ENCODE data around the gene IFI44. TPM values are rescaled to one million over a fixed set of nuclear protein-coding genes. Genes with fewer than 3 reads are reported as not detected.

Gene IFI44, protein sequence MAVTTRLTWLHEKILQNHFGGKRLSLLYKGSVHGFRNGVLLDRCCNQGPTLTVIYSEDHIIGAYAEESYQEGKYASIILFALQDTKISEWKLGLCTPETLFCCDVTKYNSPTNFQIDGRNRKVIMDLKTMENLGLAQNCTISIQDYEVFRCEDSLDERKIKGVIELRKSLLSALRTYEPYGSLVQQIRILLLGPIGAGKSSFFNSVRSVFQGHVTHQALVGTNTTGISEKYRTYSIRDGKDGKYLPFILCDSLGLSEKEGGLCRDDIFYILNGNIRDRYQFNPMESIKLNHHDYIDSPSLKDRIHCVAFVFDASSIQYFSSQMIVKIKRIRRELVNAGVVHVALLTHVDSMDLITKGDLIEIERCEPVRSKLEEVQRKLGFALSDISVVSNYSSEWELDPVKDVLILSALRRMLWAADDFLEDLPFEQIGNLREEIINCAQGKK
- 10 to 100 TPM; 10.1 to 24.4 (median 16.1) TPM for polyA plus RNA-seq (ENCODE audit: insufficient read length in 4 of 4)

DNA sequence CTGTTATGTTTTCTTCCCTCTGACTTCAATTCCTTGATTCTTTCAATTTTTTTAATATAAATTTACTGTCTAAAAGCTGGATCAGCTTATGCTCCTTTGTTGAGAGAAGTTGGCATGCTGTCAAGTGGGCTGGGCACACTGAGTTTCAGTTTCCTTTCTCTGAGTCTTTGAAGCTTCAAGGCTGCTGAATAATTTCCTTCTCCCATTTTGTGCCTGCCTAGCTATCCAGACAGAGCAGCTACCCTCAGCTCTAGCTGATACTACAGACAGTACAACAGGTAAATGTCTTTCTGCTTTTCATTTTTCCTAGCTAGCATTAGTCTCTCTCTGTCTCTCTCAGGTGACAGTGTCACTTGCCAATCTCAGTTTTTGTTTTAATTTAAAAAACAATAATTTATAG, at the start of gene IFI44:
TSS of gene IFI44 (plus strand) at position 204 of the 400 bp plus-strand sequence. CDS start 365 bp downstream, outside the sequence.
- peak; percentile 16 to 70 (median 46) for DNase-seq (ENCODE audit: low read depth in 4 of 4, low spot score in 3 of 4)

DNA sequence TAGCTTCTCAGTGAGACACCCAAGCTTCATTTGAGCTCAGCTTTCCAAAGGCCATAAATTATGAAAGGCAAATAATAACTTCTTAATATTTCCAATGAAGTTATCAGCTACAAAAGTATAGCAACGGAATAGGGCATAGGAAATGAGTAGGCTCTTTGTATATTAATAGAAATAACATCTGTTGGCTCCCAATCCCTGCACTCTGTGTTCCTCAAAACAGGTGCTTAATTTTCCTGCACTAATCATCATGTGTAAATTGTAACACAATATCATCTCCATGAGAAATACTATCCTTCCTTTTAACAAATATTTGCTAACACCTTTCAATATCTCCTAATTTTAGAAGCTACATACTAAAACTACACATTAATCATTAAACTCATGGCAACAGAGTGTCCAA, 48.6 kb upstream of the IFI44 start:
- no peak for DNase-seq (ENCODE audit: low read depth in 4 of 4, low spot score in 3 of 4)

DNA sequence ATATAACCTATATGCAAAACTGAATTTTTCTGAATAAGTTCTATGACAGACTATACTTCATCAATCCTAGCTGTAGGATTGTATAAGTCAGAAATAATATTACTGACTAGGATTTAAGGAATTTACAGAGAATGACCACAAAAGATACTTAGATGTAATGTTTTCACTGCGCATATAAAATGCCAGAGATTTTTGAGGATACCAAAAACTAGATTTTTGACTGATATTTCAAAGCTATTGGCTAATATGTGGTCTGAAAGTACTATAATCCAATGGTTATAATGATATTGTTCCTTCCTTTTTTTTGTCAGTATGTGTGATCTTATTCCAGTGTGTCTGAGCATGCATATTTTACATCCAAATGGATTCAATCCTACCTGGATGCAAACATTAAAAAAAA, 46.4 kb upstream of the IFI44 start:
- no peak for DNase-seq (ENCODE audit: low read depth in 4 of 4, low spot score in 3 of 4)

DNA sequence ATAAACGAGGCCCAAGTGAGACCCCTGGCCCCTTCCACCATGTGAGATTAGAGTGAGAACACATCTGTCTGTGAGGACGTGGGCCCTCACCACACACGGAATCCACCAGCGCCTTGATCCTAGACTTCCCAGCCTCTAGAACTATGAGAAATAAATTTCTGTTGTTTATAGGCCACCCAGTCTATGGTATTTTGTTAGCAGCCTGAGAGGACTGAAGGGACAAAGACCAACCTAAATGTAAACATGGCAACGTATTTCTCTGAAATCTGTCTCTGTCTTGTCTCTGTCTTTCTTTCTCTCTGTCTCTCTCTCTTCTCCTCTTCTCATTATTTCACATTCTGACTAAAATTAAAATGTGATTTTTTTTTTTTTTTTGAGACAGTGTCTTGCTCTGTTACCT, 45.0 kb upstream of the IFI44 start:
- no peak for DNase-seq (ENCODE audit: low read depth in 4 of 4, low spot score in 3 of 4)

DNA sequence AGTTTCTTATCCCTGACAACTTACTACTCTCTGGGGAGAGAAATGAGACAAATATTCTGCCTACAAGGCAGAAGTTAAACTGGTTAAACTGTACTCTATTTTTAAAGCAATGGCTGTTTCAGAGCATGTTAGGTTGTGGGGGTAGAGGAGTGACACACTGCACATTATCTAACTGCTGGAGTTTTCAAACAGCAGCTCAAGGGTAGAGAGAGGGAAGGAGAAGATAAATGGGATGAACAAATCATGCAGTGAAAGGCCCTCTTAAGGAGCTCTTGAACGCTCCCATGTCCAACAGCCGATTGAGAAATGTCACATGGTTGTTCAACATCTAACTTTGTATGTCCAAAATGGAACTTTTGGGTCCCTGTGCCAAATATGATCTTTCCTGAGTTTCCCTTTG, 43.4 kb upstream of the IFI44 start:
- no peak for DNase-seq (ENCODE audit: low read depth in 4 of 4, low spot score in 3 of 4)

DNA sequence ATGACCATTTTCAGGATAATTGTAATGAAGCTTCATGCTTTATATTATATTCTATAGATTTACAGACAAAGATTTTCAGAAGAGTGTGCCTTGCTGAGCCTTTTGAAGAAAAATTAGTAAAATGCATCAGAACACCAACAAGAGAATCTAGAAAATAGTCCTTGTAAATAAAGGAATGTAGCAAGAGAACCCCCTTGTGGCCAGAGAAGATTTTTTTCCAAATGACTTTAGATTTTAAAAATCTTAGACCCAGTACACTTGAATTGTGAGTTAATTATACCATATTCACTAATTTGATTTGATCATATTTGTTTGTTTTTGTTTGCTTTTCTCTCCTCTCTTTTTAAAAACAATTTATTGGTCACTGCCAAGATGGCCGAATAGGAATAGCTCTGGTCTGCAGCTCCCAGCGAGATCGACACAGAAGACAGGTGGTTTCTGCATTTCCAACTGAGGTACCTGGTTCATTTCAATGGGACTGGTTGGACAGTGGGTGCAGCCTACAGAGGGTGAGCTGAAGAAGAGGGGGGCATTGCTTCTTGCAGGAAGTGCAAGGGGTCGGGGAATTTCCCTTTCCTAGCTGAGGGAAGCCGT, 42.2 kb upstream of the IFI44 start:
- no peak for DNase-seq (ENCODE audit: low read depth in 4 of 4, low spot score in 3 of 4)

DNA sequence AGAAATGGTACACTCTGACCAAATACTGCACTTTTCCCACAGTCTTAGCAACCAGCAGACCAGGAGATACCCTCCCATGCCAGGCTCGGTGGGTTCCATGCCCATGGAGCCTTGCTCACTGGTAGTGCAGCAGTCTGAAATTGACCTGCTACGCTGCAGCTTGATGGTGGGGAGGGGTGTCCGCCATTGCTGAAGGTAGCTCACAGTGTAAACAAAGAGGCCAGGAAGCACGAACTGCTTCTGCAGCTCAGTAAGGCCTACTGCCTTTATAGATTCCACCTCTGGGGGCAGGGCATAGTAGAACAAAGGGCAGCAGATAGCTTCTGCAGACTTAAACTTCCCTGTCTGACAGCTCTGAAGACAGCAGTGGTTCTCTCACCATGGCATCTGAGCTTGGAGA, 41.7 kb upstream of the IFI44 start:
- no peak for DNase-seq (ENCODE audit: low read depth in 4 of 4, low spot score in 3 of 4)

DNA sequence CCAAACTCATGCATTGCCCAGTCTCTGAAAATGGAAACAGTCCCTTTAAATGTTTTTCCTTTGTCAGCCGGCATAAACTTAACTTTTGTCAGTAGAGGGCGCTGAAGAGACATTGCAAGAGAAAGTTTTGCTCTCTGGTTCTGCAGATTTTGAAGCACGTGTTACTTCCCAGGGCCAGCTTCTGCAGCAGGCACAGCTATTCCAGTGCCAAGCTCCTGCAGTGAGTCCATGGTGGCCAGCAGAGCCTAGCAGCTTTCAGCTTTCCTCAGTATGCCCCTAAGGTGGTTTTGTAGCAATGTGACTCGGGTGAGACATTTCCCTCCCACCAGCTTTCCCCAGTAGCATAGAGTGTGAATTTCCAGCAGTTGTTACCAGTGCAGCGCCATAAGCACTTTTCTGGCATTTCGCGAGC, 32.0 kb upstream of the IFI44 start:
- DNase-seq (ENCODE audit: low read depth in 4 of 4, low spot score in 3 of 4), result peak; percentile 70 to 86 (median 82)

DNA sequence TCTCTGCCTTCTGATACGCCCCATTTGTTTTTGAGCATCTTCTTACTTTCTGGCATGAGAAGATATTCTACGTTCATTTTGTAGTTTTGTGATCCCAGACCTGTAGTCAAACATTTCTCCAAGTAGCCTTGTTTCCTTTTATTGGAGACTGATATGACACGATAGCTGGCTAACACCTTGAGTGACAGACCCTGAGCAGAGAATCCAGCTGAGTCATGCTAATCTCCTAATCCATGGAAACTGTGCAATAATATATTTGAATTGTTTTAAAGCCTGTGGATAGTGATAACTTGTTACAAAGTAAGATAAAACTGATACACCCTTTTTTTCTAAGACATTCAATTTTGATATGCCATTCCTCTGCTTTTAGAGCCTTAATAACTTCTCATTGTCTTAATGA, 30.6 kb upstream of the IFI44 start:
- DNase-seq (ENCODE audit: low read depth in 4 of 4, low spot score in 3 of 4), result no peak

DNA sequence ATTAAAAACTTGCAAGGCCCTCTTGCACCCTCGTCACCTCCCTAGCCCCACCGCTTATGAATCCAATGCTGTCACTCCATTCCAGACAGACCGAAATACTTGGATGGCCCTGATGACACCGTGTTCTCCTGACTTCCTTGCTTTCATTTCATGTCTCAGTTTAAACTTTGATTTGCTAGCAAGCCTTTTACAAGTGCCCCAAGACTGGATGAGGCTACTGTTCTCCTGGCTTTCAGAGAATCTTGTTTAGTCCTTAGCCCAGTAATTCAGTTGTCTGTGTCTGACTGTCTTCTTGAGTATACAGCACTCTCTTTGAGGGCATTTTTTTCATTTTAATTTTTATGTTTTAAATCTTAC, 30.2 kb upstream of the IFI44 start:
- no peak for DNase-seq (ENCODE audit: low read depth in 4 of 4, low spot score in 3 of 4)

DNA sequence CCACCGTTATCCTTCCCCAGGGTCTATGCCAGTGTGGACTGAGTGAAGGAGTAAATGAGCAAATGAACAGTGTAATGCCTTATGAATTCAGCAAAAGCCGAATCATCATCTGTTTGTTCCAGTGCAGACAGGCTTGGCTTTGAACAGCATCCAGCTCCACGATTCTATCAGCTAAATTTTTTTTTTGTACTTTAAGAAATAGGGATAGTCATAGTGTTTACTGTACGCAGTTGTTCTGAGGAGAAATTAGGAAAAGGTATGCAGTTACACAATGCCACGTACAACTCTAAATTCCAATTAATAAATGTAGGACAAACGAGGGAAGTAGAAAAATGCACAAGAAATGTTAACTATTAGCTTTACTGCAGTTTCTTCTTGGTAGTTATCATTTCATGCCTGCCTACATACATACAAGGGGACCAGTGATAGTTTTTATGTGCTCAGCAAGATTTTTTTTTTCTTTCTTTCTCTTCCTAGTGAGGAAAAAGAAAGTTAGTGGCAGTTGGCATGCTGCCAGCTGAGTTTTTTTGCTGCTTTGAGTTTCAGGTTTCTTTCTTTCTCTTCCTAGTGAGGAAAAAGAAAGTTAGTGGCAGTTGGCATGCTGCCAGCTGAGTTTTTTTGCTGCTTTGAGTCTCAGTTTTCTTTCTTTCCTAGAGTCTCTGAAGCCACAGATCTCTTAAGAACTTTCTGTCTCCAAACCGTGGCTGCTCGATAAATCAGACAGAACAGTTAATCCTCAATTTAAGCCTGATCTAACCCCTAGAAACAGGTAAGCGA, 29.6 kb upstream of the IFI44 start, which contains the start of gene IFI44L:
TSS of gene IFI44L (plus strand) at position 646 of the 777 bp plus-strand sequence. CDS start 7,468 bp downstream, outside the sequence.
- DNase-seq (ENCODE audit: low read depth in 4 of 4, low spot score in 3 of 4), result peak in 1 of 4 donors; percentile 35

DNA sequence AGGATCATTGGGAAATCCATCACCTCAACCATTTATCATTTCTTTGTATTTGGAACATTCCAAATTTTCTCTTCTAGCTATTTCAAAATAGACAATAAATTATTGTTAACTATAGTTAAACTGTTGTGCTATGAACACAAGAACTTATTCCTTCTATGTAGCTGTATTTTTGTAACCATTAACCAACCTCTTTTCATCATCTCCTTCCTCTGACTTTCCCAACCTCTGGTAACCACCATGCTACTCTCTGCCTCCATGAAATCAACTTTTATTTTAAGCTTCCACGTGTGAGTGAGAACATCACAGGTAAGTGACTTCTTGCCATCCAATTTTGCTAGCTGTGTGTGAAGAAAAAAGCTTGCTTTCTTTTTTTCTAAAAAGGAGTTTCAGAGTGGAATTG, 29.0 kb upstream of the IFI44 start:
- no peak for DNase-seq (ENCODE audit: low read depth in 4 of 4, low spot score in 3 of 4)

DNA sequence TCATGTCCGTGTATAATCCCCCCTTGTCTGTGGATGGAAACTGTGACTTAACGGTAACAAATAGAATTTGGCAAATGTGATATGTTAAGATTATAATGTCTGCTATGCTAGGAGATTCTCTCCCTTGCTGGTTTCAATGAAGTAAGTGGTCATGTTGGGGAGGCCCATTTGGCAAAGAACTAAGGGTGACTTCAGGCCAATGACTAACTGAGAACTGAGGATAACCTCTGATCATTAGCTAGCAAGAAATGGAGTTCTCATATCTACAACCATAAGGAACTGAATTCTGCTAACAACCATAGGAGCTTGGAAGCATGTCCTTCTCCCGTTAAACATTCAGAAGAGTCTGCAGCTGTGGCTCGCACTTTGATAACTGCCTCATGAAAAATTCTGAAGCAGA, 27.1 kb upstream of the IFI44 start:
- DNase-seq (ENCODE audit: low read depth in 4 of 4, low spot score in 3 of 4), result no peak

DNA sequence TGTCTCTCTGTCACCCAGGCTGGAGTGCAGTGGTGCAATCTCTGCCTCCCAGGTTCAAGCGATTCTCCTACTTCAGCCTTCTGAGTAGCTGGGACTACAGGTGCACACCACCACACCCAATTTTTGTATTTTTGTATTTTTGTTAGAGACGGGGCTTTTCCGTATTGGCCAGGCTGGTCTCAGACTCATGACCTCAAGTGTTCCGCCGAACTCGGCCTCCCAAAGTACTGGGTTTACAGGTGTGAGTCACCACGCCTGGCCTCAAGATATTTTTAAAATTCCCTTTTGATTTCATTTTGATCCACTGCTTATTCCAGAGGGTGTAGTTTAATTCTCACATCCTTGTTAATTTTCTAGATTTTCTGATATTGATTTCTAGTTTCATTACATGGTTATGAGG, 25.6 kb upstream of the IFI44 start:
- no peak for DNase-seq (ENCODE audit: low read depth in 4 of 4, low spot score in 3 of 4)

DNA sequence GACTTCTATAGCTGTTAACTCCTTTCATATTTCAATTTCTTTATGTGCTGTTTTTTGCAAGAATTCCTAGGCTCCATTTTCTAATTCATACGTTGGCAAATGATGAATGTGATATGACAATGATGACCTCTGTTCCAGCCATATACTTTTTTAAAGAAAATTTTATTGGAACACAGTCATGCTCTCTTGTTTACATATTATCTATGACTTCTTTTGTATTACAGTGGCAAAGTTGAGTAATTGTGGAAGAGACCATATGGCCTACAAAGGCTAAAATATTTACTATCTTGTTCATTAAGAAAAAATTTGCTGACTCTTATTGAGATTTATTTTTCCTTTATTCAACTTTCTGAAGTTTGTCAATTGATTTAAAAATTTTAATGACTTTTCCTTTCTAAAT, 22.3 kb upstream of the IFI44 start:
- no peak for DNase-seq (ENCODE audit: low read depth in 4 of 4, low spot score in 3 of 4)

DNA sequence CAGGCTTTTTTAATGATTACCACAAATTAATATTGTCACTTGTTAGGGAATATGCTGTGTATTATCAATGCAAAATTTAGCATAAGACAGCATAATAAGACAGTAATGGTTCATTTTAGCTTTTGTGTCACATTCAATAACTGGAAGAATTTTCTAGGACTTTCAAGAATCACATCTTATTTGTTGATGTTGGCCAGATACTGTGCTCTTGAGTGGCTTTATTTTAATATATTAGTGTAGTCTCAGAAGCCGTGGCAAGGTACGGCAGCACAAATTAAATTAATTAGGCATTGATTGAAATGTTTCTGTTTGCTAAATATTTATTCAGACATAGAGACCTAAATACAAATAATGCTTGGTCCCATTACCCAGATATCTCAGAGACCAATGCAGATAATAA, 19.0 kb upstream of the IFI44 start:
- DNase-seq (ENCODE audit: low read depth in 4 of 4, low spot score in 3 of 4), result no peak

DNA sequence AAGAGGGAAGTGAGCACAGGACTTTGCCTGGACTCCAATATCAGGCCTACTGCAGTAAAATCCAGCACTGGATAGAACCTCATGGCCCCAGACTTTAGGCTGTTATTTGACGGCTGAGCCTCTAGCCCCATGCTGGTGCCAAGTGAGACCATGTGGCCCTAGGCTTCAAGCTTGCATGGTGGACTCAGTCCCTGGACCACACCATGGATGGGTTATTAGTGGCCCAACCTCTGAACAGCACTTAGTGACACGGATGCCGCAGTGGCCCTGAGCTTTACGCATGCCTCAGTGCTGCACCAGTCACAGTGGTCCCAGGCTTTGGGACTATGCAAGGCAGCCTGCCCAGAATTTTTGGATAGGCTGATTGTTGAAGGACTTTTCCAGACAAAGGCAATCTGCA, 16.4 kb upstream of the IFI44 start:
- DNase-seq (ENCODE audit: low read depth in 4 of 4, low spot score in 3 of 4), result no peak

DNA sequence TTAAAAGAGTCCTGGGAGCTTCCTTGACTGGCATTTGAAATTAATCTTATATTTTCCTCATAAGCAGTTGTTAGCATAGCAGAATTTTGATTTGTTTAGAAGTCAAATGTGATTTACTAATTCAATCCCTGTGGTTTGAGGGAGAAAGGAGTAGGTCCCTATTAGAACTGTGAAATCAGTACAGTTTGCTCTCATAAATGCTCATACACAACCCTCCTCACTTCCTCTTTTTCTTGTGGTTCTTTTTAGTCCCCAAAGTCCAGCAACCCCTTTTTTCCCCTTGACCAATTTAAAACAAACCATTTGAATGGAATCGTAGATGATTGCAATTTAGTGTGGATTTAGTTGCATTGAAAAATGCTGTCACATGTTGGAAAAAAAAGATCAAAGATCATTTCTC, 9.2 kb upstream of the IFI44 start:
- no peak for DNase-seq (ENCODE audit: low read depth in 4 of 4, low spot score in 3 of 4)

DNA sequence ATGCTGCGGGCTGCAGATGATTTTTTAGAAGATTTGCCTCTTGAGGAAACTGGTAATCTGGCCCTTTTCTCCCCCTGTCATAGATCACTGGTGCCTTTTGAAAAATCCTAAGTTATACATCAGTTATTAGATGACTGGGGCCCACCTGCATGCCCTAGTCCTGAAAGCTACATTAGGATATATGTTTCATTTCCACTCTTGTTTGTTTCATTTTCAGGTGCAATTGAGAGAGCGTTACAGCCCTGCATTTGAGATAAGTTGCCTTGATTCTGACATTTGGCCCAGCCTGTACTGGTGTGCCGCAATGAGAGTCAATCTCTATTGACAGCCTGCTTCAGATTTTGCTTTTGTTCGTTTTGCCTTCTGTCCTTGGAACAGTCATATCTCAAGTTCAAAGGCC, 8.1 kb upstream of the IFI44 start:
- no peak for DNase-seq (ENCODE audit: low read depth in 4 of 4, low spot score in 3 of 4)

DNA sequence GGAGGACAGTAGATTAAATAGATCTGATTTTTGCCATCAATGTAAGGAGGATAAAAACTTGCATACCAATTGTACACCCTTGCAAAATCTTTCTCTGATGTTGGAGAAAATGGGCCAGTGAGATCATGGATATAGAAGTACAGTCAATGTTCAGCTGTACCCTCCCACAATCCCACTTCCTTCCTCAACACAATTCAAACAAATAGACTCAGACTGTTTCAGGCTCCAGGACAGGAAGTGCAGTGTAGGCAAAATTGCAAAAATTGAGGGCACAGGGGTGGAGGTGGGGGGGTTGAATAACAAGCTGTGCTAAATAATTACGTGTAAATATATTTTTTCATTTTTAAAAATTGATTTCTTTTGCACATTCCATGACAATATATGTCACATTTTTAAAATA, 3.9 kb upstream of the IFI44 start:
- DNase-seq (ENCODE audit: low read depth in 4 of 4, low spot score in 3 of 4), result no peak

DNA sequence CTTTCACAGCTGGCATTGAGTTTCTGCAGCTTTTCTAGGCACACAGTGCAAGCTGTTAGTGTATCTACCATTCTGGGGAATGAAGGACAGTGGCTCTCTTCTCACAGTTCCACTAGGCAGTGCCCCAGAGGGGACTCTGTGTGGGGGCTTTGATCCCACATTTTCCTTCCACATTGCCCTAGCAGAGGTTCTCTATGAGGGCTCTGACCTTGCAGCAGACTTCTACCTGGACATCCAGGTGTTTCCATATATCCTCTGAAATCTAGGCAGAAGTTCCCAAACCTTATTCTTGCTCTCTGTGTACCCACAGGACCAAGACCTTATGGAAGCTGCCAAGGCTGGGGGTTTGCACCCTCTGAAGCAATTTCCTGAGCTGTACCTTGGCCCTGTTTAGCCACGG, 2.4 kb upstream of the IFI44 start:
- DNase-seq (ENCODE audit: low read depth in 4 of 4, low spot score in 3 of 4), result no peak
